Liver (tissue), 3 donors: Measurements from ENCODE around the gene ZFAND3.

Experiments
- CTCF ChIP-seq: fragments of 150-350 bp; IDR thresholded peaks from 2 replicates; pipeline ENCODE4 v1.5.1; 2017; ENCODE audit warnings: improper control_type of control experiment, low read depth, low read length; ENCODE audit not compliant: missing input control
- EGR1 ChIP-seq, 2 donors: IDR thresholded peaks; 2 replicates each; pipeline ENCODE4 v1.6.1; 2016 to 2018; ENCODE audit warnings: antibody characterized with exemption in 2 of 2, low read depth in 2 of 2
- GABPA ChIP-seq, 2 donors: IDR thresholded peaks in 1 of 2; conservative IDR thresholded peaks in 1 of 2; 2 replicates each; pipeline ENCODE4 v1.6.1; 2016; ENCODE audit warnings: antibody characterized with exemption in 2 of 2, mild to moderate bottlenecking in 1 of 2, moderate library complexity in 1 of 2
- HNF4A ChIP-seq, 2 donors: conservative IDR thresholded peaks; 2 replicates each; pipeline ENCODE4 v1.6.1; 2016; ENCODE audit warnings: antibody characterized with exemption in 2 of 2, mild to moderate bottlenecking in 2 of 2
- MAX ChIP-seq: IDR thresholded peaks from 2 replicates; pipeline ENCODE4 v1.6.1; 2016; ENCODE audit warnings: antibody characterized with exemption
- SP1 ChIP-seq: IDR thresholded peaks from 2 replicates; pipeline ENCODE4 v1.6.1; 2018; ENCODE audit warnings: antibody characterized with exemption, mild to moderate bottlenecking
- TAF1 ChIP-seq: conservative IDR thresholded peaks from 2 replicates; pipeline ENCODE4 v1.6.1; 2016; ENCODE audit warnings: antibody characterized with exemption, mild to moderate bottlenecking
- YY1 ChIP-seq: IDR thresholded peaks from 2 replicates; pipeline ENCODE4 v1.6.1; 2016; ENCODE audit warnings: antibody characterized with exemption, mild to moderate bottlenecking
- donor health status: healthy.
- donor health status: healthy.

- TF ChIP-seq CTCF: no peak
- TF ChIP-seq EGR1 (IDR thresholded peaks at IDR 0.05; ENCODE audit: low read depth in 2 of 2): no peak
- no peak for TF ChIP-seq GABPA (IDR thresholded peaks at IDR 0.05 in 1 of 2, conservative IDR thresholded peaks at IDR 0.05 in 1 of 2)
- TF ChIP-seq MAX: no peak
- no peak for TF ChIP-seq TAF1
- no peak for TF ChIP-seq HNF4A (conservative IDR thresholded peaks at IDR 0.05)
- TF ChIP-seq SP1: no peak
- TF ChIP-seq YY1: no peak
Observed at GRCh38 chr6:38192011-38192410, 372.5 kb downstream of the ZFAND3 start.
